OCI-LY7 (cell line): ENCODE data around the gene AK4.

Experiments
- CTCF ChIP-seq: fragments of 200-600 bp; sonication (generic); conservative IDR thresholded peaks from 2 replicates; pipeline ENCODE4 v1.5.1; 2014; ENCODE audit warnings: mild to moderate bottlenecking, antibody characterized with exemption, low read length, moderate library complexity, mixed read lengths
- EZH2phosphoT487 ChIP-seq: fragments of 200-600 bp; sonication (generic); IDR thresholded peaks from 2 replicates; pipeline ENCODE4 v1.6.1; 2018; ENCODE audit warnings: low read depth, borderline replicate concordance, mild to moderate bottlenecking, mixed run types, antibody characterized with exemption, low read length, moderate library complexity, mixed read lengths

DNA sequence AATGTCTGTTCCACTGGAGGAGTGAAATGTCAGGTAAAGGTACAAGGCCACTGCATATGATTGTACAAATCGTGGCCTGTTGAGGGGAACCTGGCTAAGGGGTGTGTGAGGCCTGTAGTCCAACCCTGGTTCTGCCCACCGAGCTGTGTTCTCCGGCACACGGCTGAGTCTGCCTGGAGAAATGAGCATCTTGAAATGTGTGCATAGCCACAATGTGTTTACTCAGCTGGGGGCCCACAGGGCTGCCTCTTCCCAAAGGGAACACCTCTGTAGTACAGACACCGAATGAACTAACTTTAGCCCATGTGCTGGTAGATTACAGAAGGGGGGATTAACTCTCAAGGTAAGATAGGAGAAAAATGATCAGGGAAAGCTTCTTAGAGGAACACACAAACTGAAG, 30.2 kb downstream of the AK4 start:
- no peak for TF ChIP-seq CTCF
- no peak for TF ChIP-seq EZH2phosphoT487
